Left renal pelvis (tissue), 4 donors: ENCODE data around the gene SULT1E1. TPM values are rescaled to one million over a fixed set of nuclear protein-coding genes. Genes with fewer than 3 reads are reported as not detected.

Source experiments
- DNase-seq, 4 donors: peaks; one replicate each; pipeline ENCODE4 v3.0.0-alpha.2; 2013; ENCODE audit warnings: low read depth in 4 of 4, low spot score in 3 of 4
- polyA plus RNA-seq, 4 donors: library from polyadenylated mRNA; unstranded; fragments of 120-200 nt; gene quantifications; one replicate each; pipeline ENCODE4 v1.2.1, GENCODE V29; 2013; ENCODE audit not compliant: insufficient read length in 4 of 4

The SULT1E1 gene
- 100 to 1,000 TPM; 114 to 751 (median 459) TPM for polyA plus RNA-seq

GRCh38 chr4:69860052-69860451 lies at the start of gene SULT1E1:
TSS of gene SULT1E1 (minus strand) at chr4:69860145. CDS start at chr4:69857644, 2,501 bp downstream.
- DNase-seq, result no peak

- DNase-seq, result no peak
These were observed 49.2 kb upstream of the SULT1E1 start for GRCh38 chr4:69909195-69909594.

- DNase-seq, result no peak
These were observed 47.2 kb upstream of the SULT1E1 start for GRCh38 chr4:69907151-69907550.

GRCh38 chr4:69896530-69897116 lies 36.7 kb upstream of the SULT1E1 start:
- no peak for DNase-seq

GRCh38 chr4:69894721-69895120 lies 34.8 kb upstream of the SULT1E1 start:
- DNase-seq, result no peak

GRCh38 chr4:69894186-69894585 lies 34.2 kb upstream of the SULT1E1 start:
- DNase-seq, result no peak

- no peak for DNase-seq
These were observed 28.4 kb upstream of the SULT1E1 start for GRCh38 chr4:69888336-69888735.

- DNase-seq, result no peak
These were observed 22.2 kb upstream of the SULT1E1 start for GRCh38 chr4:69882150-69882549.

GRCh38 chr4:69881173-69881773 lies 21.3 kb upstream of the SULT1E1 start:
- DNase-seq, result no peak

GRCh38 chr4:69878250-69878649 lies 18.3 kb upstream of the SULT1E1 start:
- DNase-seq, result no peak

- DNase-seq, result no peak
These were observed 17.5 kb upstream of the SULT1E1 start for GRCh38 chr4:69877453-69877852.

GRCh38 chr4:69876071-69876470 lies 16.1 kb upstream of the SULT1E1 start:
- no peak for DNase-seq

- no peak for DNase-seq
These were observed 15.6 kb upstream of the SULT1E1 start for GRCh38 chr4:69875576-69875975.

- DNase-seq, result no peak
These were observed 14.6 kb upstream of the SULT1E1 start for GRCh38 chr4:69874507-69874906.

- DNase-seq, result no peak
These were observed 1.8 kb upstream of the SULT1E1 start for GRCh38 chr4:69861756-69862155.

- no peak for DNase-seq
These were observed 765 bp upstream of the SULT1E1 start for GRCh38 chr4:69860521-69861298.

- no peak for DNase-seq
These were observed 732 bp downstream of the SULT1E1 start for GRCh38 chr4:69859140-69859685.

GRCh38 chr4:69858690-69859089 lies 1.3 kb downstream of the SULT1E1 start:
- DNase-seq, result no peak

GRCh38 chr4:69855822-69856221 lies 4.1 kb downstream of the SULT1E1 start:
- DNase-seq, result no peak

- no peak for DNase-seq
These were observed 10.0 kb downstream of the SULT1E1 start for GRCh38 chr4:69849969-69850368.

GRCh38 chr4:69849297-69849696 lies 10.6 kb downstream of the SULT1E1 start:
- DNase-seq, result no peak

GRCh38 chr4:69848028-69848427 lies 11.9 kb downstream of the SULT1E1 start:
- no peak for DNase-seq
